GM19397 (cell line): Measurements from ENCODE around the gene CMIP.

Experiments used
- ATAC-seq: cut with Tn5 transposase; IDR thresholded peaks from one replicate; pipeline ENCODE4 v1.9.1; 2021; ENCODE audit warnings: mild to moderate bottlenecking, moderate library complexity; ENCODE audit not compliant: unreplicated experiment

CMIP gene

GRCh38 chr16:81598083-81598482, 153.5 kb downstream of the CMIP start:
- ATAC-seq, result no peak

GRCh38 chr16:81599034-81599744, 154.6 kb downstream of the CMIP start:
- ATAC-seq, result no peak

- no peak for ATAC-seq
These were observed 155.7 kb downstream of the CMIP start for GRCh38 chr16:81600275-81600674.

GRCh38 chr16:81601008-81601428, 156.4 kb downstream of the CMIP start:
- no peak for ATAC-seq

- no peak for ATAC-seq
These were observed 157.1 kb downstream of the CMIP start for GRCh38 chr16:81601601-81602255.

- no peak for ATAC-seq
These were observed 157.7 kb downstream of the CMIP start for GRCh38 chr16:81602256-81602776.

- no peak for ATAC-seq
These were observed 158.2 kb downstream of the CMIP start for GRCh38 chr16:81602792-81603191.

- no peak for ATAC-seq
These were observed 160.4 kb downstream of the CMIP start for GRCh38 chr16:81604960-81605383.

GRCh38 chr16:81606039-81606438, 161.4 kb downstream of the CMIP start:
- ATAC-seq, result no peak

GRCh38 chr16:81607006-81607405, 162.4 kb downstream of the CMIP start:
- no peak for ATAC-seq

- no peak for ATAC-seq
These were observed 163.4 kb downstream of the CMIP start for GRCh38 chr16:81607805-81608522.

- ATAC-seq, result no peak
These were observed 164.1 kb downstream of the CMIP start for GRCh38 chr16:81608523-81609209.

GRCh38 chr16:81609323-81609892, 164.8 kb downstream of the CMIP start:
- ATAC-seq, result no peak

GRCh38 chr16:81610144-81610842, 165.7 kb downstream of the CMIP start:
- no peak for ATAC-seq

- ATAC-seq, result no peak
These were observed 166.3 kb downstream of the CMIP start for GRCh38 chr16:81610936-81611335.

GRCh38 chr16:81611721-81612120, 167.1 kb downstream of the CMIP start:
- ATAC-seq, result no peak

GRCh38 chr16:81612351-81613163, 167.9 kb downstream of the CMIP start:
- no peak for ATAC-seq

GRCh38 chr16:81614171-81614570, 169.6 kb downstream of the CMIP start:
- ATAC-seq, result no peak

GRCh38 chr16:81614654-81615359, 170.2 kb downstream of the CMIP start:
- ATAC-seq, result no peak
